Panc1 (cell line): ENCODE results near the gene MEAK7.

Experiments used
- POLR2AphosphoS5 ChIP-seq: IDR thresholded peaks from 2 replicates; pipeline ENCODE4 v1.6.1; 2012; ENCODE audit warnings: mild to moderate bottlenecking, low read depth, low read length, moderate library complexity
- TF ChIP-seq, protein P1 (sequence below): fragments of 450-650 bp; IDR thresholded peaks from 2 replicates; pipeline ENCODE4 v1.5.1; 2017; ENCODE audit warnings: mild to moderate bottlenecking

DNA sequence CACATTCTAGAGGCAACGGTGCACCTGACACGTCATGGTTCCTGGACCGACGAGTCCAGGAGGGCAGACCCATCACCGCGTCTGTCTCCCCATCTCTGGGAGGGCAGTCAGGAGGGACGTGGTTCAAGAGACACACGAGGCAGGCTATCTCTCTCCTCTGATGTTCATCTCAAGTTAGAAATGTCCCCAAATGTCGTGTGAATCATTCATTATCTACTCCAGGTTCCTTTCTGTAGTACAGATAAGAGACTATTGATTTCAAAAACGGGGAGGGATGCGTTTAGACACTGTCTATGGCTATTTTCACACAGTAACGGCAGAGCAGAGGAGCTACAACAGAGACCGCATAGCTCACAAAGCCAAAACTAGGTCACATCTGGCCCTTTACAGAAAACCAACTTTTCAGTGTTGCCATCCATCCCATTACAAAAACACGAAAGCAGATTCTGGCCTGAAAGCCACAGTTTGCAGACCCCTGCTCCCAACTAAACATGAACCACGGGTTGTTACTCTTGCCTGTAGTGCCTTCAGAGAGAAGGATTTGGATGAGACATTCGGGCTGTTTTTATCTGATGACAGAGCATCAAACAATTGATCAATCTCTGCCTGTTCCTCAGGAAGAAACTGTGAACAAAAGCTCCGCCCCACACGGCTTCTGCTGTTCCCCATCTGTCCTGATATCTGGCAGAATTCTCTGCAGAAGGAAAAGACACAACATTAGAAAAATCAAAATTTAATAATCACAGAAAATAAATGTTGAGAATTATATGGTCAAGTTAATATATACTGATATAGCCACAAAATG lies 6.8 kb downstream of the MEAK7 start:
- TF ChIP-seq, protein P1, sequence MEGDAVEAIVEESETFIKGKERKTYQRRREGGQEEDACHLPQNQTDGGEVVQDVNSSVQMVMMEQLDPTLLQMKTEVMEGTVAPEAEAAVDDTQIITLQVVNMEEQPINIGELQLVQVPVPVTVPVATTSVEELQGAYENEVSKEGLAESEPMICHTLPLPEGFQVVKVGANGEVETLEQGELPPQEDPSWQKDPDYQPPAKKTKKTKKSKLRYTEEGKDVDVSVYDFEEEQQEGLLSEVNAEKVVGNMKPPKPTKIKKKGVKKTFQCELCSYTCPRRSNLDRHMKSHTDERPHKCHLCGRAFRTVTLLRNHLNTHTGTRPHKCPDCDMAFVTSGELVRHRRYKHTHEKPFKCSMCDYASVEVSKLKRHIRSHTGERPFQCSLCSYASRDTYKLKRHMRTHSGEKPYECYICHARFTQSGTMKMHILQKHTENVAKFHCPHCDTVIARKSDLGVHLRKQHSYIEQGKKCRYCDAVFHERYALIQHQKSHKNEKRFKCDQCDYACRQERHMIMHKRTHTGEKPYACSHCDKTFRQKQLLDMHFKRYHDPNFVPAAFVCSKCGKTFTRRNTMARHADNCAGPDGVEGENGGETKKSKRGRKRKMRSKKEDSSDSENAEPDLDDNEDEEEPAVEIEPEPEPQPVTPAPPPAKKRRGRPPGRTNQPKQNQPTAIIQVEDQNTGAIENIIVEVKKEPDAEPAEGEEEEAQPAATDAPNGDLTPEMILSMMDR, result no peak
- no peak for TF ChIP-seq POLR2AphosphoS5
